Measurements from ENCODE around the gene BCR.
"Not testable (repeated sequence)": the region's sequence is repeated elsewhere in the genome, so short reads cannot be mapped to it uniquely, and the experiment has no call there.

The BCR gene

GRCh38 chr22:23300476-23300875, 120.2 kb downstream of the BCR start:
- Histone ChIP-seq H3K27me3 (replicated peaks; ENCODE audit: control insufficient read depth, insufficient read depth, low read length, poor library complexity, severe bottlenecking) (no peaks in the 10 kb centered on the region), H3K4me1 (ENCODE audit: control insufficient read depth, insufficient read depth, low read length, poor library complexity, severe bottlenecking) (no peaks in the 10 kb centered on the region), H3K36me3 (ENCODE audit: control insufficient read depth, insufficient read depth, low read length) (peaks cover 54% of the 10 kb centered on the region), H3K9me3 (ENCODE audit: control insufficient read depth, low read length) (no peaks in the 10 kb centered on the region), H3K4me3 (ENCODE audit: insufficient read depth, low read depth, low read length, poor library complexity, severe bottlenecking) (no peak overlapping the region), H3K27ac (ENCODE audit: insufficient read depth, low read length, poor library complexity, severe bottlenecking) (no peak overlapping the region)
- DNase-seq, result no peak

GRCh38 chr22:23301591-23301990, 121.3 kb downstream of the BCR start:
- DNase-seq, result no peak

GRCh38 chr22:23302171-23303002, 122.1 kb downstream of the BCR start:
- H3K4me1 ChIP-seq (ENCODE audit: control insufficient read depth, insufficient read depth, low read length, poor library complexity, severe bottlenecking), result no peaks in the 10 kb centered on the region
- DNase-seq, result no peak
- no peak overlapping the region for H3K4me3 ChIP-seq (ENCODE audit: insufficient read depth, low read depth, low read length, poor library complexity, severe bottlenecking)
- H3K27ac ChIP-seq (ENCODE audit: insufficient read depth, low read length, poor library complexity, severe bottlenecking), result no peak overlapping the region
- H3K36me3 ChIP-seq (ENCODE audit: control insufficient read depth, insufficient read depth, low read length), result peaks cover 42% of the 10 kb centered on the region
- no peaks in the 10 kb centered on the region for H3K27me3 ChIP-seq (replicated peaks; ENCODE audit: control insufficient read depth, insufficient read depth, low read length, poor library complexity, severe bottlenecking)
- no peaks in the 10 kb centered on the region for H3K9me3 ChIP-seq (ENCODE audit: control insufficient read depth, low read length)

More at GRCh38 chr22:23301591-23301990, 121.3 kb downstream of the BCR start:
- H3K27me3 ChIP-seq (replicated peaks; ENCODE audit: control insufficient read depth, insufficient read depth, low read length, poor library complexity, severe bottlenecking), result no peaks in the 10 kb centered on the region
- H3K9me3 ChIP-seq (ENCODE audit: control insufficient read depth, low read length), result no peaks in the 10 kb centered on the region
- no peak overlapping the region for H3K27ac ChIP-seq (ENCODE audit: insufficient read depth, low read length, poor library complexity, severe bottlenecking)
- H3K36me3 ChIP-seq (ENCODE audit: control insufficient read depth, insufficient read depth, low read length), result peaks cover 47% of the 10 kb centered on the region
- no peak overlapping the region for H3K4me3 ChIP-seq (ENCODE audit: insufficient read depth, low read depth, low read length, poor library complexity, severe bottlenecking)
- H3K4me1 ChIP-seq (ENCODE audit: control insufficient read depth, insufficient read depth, low read length, poor library complexity, severe bottlenecking), result no peaks in the 10 kb centered on the region

GRCh38 chr22:23305321-23305910, 125.1 kb downstream of the BCR start:
- no peak overlapping the region for H3K4me3 ChIP-seq (ENCODE audit: insufficient read depth, low read depth, low read length, poor library complexity, severe bottlenecking)

GRCh38 chr22:23305922-23306374, 125.6 kb downstream of the BCR start:
- Histone ChIP-seq H3K4me3 (ENCODE audit: insufficient read depth, low read depth, low read length, poor library complexity, severe bottlenecking) (no peak overlapping the region), H3K36me3 (ENCODE audit: control insufficient read depth, insufficient read depth, low read length) (peaks cover 20% of the 10 kb centered on the region), H3K9me3 (ENCODE audit: control insufficient read depth, low read length) (no peaks in the 10 kb centered on the region), H3K4me1 (ENCODE audit: control insufficient read depth, insufficient read depth, low read length, poor library complexity, severe bottlenecking) (no peaks in the 10 kb centered on the region), H3K27ac (ENCODE audit: insufficient read depth, low read length, poor library complexity, severe bottlenecking) (no peak overlapping the region), H3K27me3 (replicated peaks; ENCODE audit: control insufficient read depth, insufficient read depth, low read length, poor library complexity, severe bottlenecking) (no peaks in the 10 kb centered on the region)
- no peak for DNase-seq

More at GRCh38 chr22:23305321-23305910, 125.1 kb downstream of the BCR start:
- Histone ChIP-seq H3K36me3 (ENCODE audit: control insufficient read depth, insufficient read depth, low read length) (peaks cover 26% of the 10 kb centered on the region), H3K27me3 (replicated peaks; ENCODE audit: control insufficient read depth, insufficient read depth, low read length, poor library complexity, severe bottlenecking) (no peaks in the 10 kb centered on the region), H3K9me3 (ENCODE audit: control insufficient read depth, low read length) (no peaks in the 10 kb centered on the region), H3K27ac (ENCODE audit: insufficient read depth, low read length, poor library complexity, severe bottlenecking) (no peak overlapping the region), H3K4me1 (ENCODE audit: control insufficient read depth, insufficient read depth, low read length, poor library complexity, severe bottlenecking) (no peaks in the 10 kb centered on the region)
- DNase-seq, result no peak

GRCh38 chr22:23306438-23306921, 126.2 kb downstream of the BCR start:
- H3K27ac ChIP-seq (ENCODE audit: insufficient read depth, low read length, poor library complexity, severe bottlenecking), result no peak overlapping the region
- DNase-seq, result no peak
- H3K36me3 ChIP-seq (ENCODE audit: control insufficient read depth, insufficient read depth, low read length), result peaks cover 15% of the 10 kb centered on the region
- no peaks in the 10 kb centered on the region for H3K9me3 ChIP-seq (ENCODE audit: control insufficient read depth, low read length)
- no peak overlapping the region for H3K4me3 ChIP-seq (ENCODE audit: insufficient read depth, low read depth, low read length, poor library complexity, severe bottlenecking)
- H3K27me3 ChIP-seq (replicated peaks; ENCODE audit: control insufficient read depth, insufficient read depth, low read length, poor library complexity, severe bottlenecking), result no peaks in the 10 kb centered on the region
- no peaks in the 10 kb centered on the region for H3K4me1 ChIP-seq (ENCODE audit: control insufficient read depth, insufficient read depth, low read length, poor library complexity, severe bottlenecking)

GRCh38 chr22:23306926-23307325, 126.6 kb downstream of the BCR start:
- no peaks in the 10 kb centered on the region for H3K9me3 ChIP-seq (ENCODE audit: control insufficient read depth, low read length)
- no peaks in the 10 kb centered on the region for H3K4me1 ChIP-seq (ENCODE audit: control insufficient read depth, insufficient read depth, low read length, poor library complexity, severe bottlenecking)
- peaks cover 12% of the 10 kb centered on the region for H3K36me3 ChIP-seq (ENCODE audit: control insufficient read depth, insufficient read depth, low read length)
- no peak overlapping the region for H3K4me3 ChIP-seq (ENCODE audit: insufficient read depth, low read depth, low read length, poor library complexity, severe bottlenecking)
- no peaks in the 10 kb centered on the region for H3K27me3 ChIP-seq (replicated peaks; ENCODE audit: control insufficient read depth, insufficient read depth, low read length, poor library complexity, severe bottlenecking)
- no peak for DNase-seq
- H3K27ac ChIP-seq (ENCODE audit: insufficient read depth, low read length, poor library complexity, severe bottlenecking), result no peak overlapping the region

- not testable (repeated sequence) for H3K9me3 ChIP-seq (ENCODE audit: control insufficient read depth, low read length); H3K27ac ChIP-seq (ENCODE audit: insufficient read depth, low read length, poor library complexity, severe bottlenecking); H3K4me1 ChIP-seq (ENCODE audit: control insufficient read depth, insufficient read depth, low read length, poor library complexity, severe bottlenecking); H3K27me3 ChIP-seq (replicated peaks; ENCODE audit: control insufficient read depth, insufficient read depth, low read length, poor library complexity, severe bottlenecking); DNase-seq; H3K4me3 ChIP-seq (ENCODE audit: insufficient read depth, low read depth, low read length, poor library complexity, severe bottlenecking)
- H3K36me3 ChIP-seq (ENCODE audit: control insufficient read depth, insufficient read depth, low read length), result peaks cover 11% of the 10 kb centered on the region
Measured at GRCh38 chr22:23307511-23307910, 127.2 kb downstream of the BCR start.

GRCh38 chr22:23309261-23309660, 129.0 kb downstream of the BCR start:
- H3K9me3 ChIP-seq (ENCODE audit: control insufficient read depth, low read length); H3K4me1 ChIP-seq (ENCODE audit: control insufficient read depth, insufficient read depth, low read length, poor library complexity, severe bottlenecking); H3K27me3 ChIP-seq (replicated peaks; ENCODE audit: control insufficient read depth, insufficient read depth, low read length, poor library complexity, severe bottlenecking); H3K4me3 ChIP-seq (ENCODE audit: insufficient read depth, low read depth, low read length, poor library complexity, severe bottlenecking); DNase-seq; H3K27ac ChIP-seq (ENCODE audit: insufficient read depth, low read length, poor library complexity, severe bottlenecking): not testable (repeated sequence)
- peaks cover 13% of the 10 kb centered on the region for H3K36me3 ChIP-seq (ENCODE audit: control insufficient read depth, insufficient read depth, low read length)

GRCh38 chr22:23310443-23311097, 130.3 kb downstream of the BCR start:
- H3K27me3 ChIP-seq (replicated peaks; ENCODE audit: control insufficient read depth, insufficient read depth, low read length, poor library complexity, severe bottlenecking); H3K27ac ChIP-seq (ENCODE audit: insufficient read depth, low read length, poor library complexity, severe bottlenecking); H3K4me3 ChIP-seq (ENCODE audit: insufficient read depth, low read depth, low read length, poor library complexity, severe bottlenecking); H3K9me3 ChIP-seq (ENCODE audit: control insufficient read depth, low read length); H3K4me1 ChIP-seq (ENCODE audit: control insufficient read depth, insufficient read depth, low read length, poor library complexity, severe bottlenecking); DNase-seq: not testable (repeated sequence)
- peaks cover 17% of the 10 kb centered on the region for H3K36me3 ChIP-seq (ENCODE audit: control insufficient read depth, insufficient read depth, low read length)

Data from effector memory CD4-positive, alpha-beta T cell (primary cell).